ENCODE measurements around the gene HBP1. TPM values are rescaled to one million over a fixed set of nuclear protein-coding genes. Genes with fewer than 3 reads are reported as not detected.

HBP1 gene
- total RNA-seq, 2 experiments from 2014 or later = 9.3 to 18.1 TPM

- intact Hi-C loops (cut with micrococcal nuclease; ENCODE audit: unreplicated experiment) = no loop called here
- no peak for TF ChIP-seq CTCF (conservative IDR thresholded peaks at IDR 0.05; ENCODE audit: low read length)
- TF ChIP-seq EZH2phosphoT487 (IDR thresholded peaks at IDR 0.05; ENCODE audit: borderline replicate concordance, low read depth, low read length) = no peak
- BruUV-seq (replicated peaks) = no TSS peak
- H3K4me1 ChIP-seq (ENCODE audit: insufficient read depth, low read length, poor library complexity, severe bottlenecking) = peaks cover 18% of the 10 kb centered on the region
- H3K27ac ChIP-seq (ENCODE audit: low read depth, low read length, poor library complexity, severe bottlenecking) = no peak overlapping the region
- H4K20me1 ChIP-seq (ENCODE audit: insufficient read depth, low read length) = peaks cover 5% of the 10 kb centered on the region; the same call in 1 of the 2 replicates
- no peak overlapping the region for H3K4me3 ChIP-seq (ENCODE audit: low read depth, low read length, poor library complexity, severe bottlenecking)
- H3K36me3 ChIP-seq (ENCODE audit: insufficient read depth, low read length) = 0 out of 2 replicates have a peak, but pooled peaks cover 4% of the 10 kb centered on the region
- CTCF ChIA-PET (ENCODE audit: unreplicated experiment) = no interaction called here
- POLR2A ChIA-PET = interaction anchor here (1.5 kb wide), 1 partner anchor 13 kb away, joined by 4 read pairs; no protein-coding TSS in a partner anchor
- no peaks in the 10 kb centered on the region for H3K9me2 ChIP-seq (ENCODE audit: insufficient read depth, low read length)
- peaks cover 42% of the 10 kb centered on the region for H3K79me2 ChIP-seq (ENCODE audit: insufficient read depth, low read depth, low read length)
- H3K9me3 ChIP-seq (ENCODE audit: low read length) = no peaks in the 10 kb centered on the region
- H3K4me2 ChIP-seq (ENCODE audit: low read length) = peak overlapping the region; percentile 40; the same call in 1 of the 2 replicates
- no peak overlapping the region for H2AFZ ChIP-seq (ENCODE audit: low read length)
- DNase-seq (ENCODE audit: low spot score) = no peak
Measured at GRCh38 chr7:107173191-107173590, 4.4 kb downstream of the HBP1 start.

- ChIA-PET CTCF (ENCODE audit: unreplicated experiment) (interaction anchor here (0.6 to 0.8 kb wide), 2 partner anchors 10 to 997 kb away, joined by 3 read pairs; no protein-coding TSS in a partner anchor), POLR2A (interaction anchor here (0.8 to 1.5 kb wide), 5 partner anchors 10 to 258 kb away, joined by 3 to 4 read pairs (median 4); no protein-coding TSS in a partner anchor)
- intact Hi-C loops (cut with micrococcal nuclease; ENCODE audit: unreplicated experiment) = no loop called here
- Histone ChIP-seq H3K4me2 (ENCODE audit: low read length) (peak overlapping the region; percentile 40), H3K36me3 (ENCODE audit: insufficient read depth, low read length) (0 out of 2 replicates have a peak, but pooled peaks cover 4% of the 10 kb centered on the region), H3K4me1 (ENCODE audit: insufficient read depth, low read length, poor library complexity, severe bottlenecking) (peaks cover 18% of the 10 kb centered on the region), H3K27ac (ENCODE audit: low read depth, low read length, poor library complexity, severe bottlenecking) (no peak overlapping the region), H4K20me1 (ENCODE audit: insufficient read depth, low read length) (peaks cover 5% of the 10 kb centered on the region; the same call in 1 of the 2 replicates), H3K9me2 (ENCODE audit: insufficient read depth, low read length) (no peaks in the 10 kb centered on the region), H3K4me3 (ENCODE audit: low read depth, low read length, poor library complexity, severe bottlenecking) (no peak overlapping the region), H3K9me3 (ENCODE audit: low read length) (no peaks in the 10 kb centered on the region), H2AFZ (ENCODE audit: low read length) (no peak overlapping the region), H3K79me2 (ENCODE audit: insufficient read depth, low read depth, low read length) (peaks cover 42% of the 10 kb centered on the region)
- BruUV-seq (replicated peaks) = no TSS peak
- no peak for DNase-seq (ENCODE audit: low spot score)
- TF ChIP-seq CTCF (conservative IDR thresholded peaks at IDR 0.05; ENCODE audit: low read length) (no peak), EZH2phosphoT487 (IDR thresholded peaks at IDR 0.05; ENCODE audit: borderline replicate concordance, low read depth, low read length) (no peak)
Measured at GRCh38 chr7:107173691-107174406, 5.0 kb downstream of the HBP1 start.

Measured in OCI-LY7 (cell line).